ENCODE measurements around the gene ATP11B.
A peak's percentile ranks its signal among the peaks of the same experiment; 100 is the strongest.
"Not testable (repeated sequence)": the region's sequence is repeated elsewhere in the genome, so short reads cannot be mapped to it uniquely, and the experiment has no call there.

ATP11B gene

DNA sequence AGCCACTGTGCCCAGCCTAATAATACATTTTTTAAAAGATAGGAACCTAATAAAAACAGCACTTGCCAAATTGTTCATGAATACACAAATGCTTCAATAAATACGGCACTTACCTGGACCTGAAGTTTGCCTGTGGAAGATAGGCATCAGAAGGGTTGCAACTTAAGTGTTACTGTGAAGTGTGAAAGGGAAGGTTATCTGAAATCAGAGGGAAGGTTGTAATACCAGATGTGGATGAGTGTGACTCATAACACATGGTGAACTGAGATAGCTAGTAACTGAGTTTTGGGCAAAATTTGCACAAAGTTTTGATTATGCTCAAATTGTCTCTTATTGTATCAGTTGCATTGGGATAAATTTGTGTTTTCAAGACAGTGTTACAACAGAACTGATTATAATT, 68.0 kb downstream of the ATP11B start:
- H3K36me3 ChIP-seq (ENCODE audit: insufficient read depth, low read length) = peaks cover 35% of the 10 kb centered on the region
- no peak overlapping the region for H3K9ac ChIP-seq (ENCODE audit: low read depth, low read length)
- no peaks in the 10 kb centered on the region for H3K4me1 ChIP-seq (ENCODE audit: control insufficient read depth, insufficient read depth, low read length)
- no peaks in the 10 kb centered on the region for H3K9me3 ChIP-seq (replicated peaks; ENCODE audit: low read length)
- H3K27me3 ChIP-seq (ENCODE audit: control insufficient read depth, insufficient read depth, low read length) = no peaks in the 10 kb centered on the region
- no peak overlapping the region for H3K4me3 ChIP-seq (ENCODE audit: low read length)
- H3K4me2 ChIP-seq (ENCODE audit: low read length) = no peak overlapping the region

DNA sequence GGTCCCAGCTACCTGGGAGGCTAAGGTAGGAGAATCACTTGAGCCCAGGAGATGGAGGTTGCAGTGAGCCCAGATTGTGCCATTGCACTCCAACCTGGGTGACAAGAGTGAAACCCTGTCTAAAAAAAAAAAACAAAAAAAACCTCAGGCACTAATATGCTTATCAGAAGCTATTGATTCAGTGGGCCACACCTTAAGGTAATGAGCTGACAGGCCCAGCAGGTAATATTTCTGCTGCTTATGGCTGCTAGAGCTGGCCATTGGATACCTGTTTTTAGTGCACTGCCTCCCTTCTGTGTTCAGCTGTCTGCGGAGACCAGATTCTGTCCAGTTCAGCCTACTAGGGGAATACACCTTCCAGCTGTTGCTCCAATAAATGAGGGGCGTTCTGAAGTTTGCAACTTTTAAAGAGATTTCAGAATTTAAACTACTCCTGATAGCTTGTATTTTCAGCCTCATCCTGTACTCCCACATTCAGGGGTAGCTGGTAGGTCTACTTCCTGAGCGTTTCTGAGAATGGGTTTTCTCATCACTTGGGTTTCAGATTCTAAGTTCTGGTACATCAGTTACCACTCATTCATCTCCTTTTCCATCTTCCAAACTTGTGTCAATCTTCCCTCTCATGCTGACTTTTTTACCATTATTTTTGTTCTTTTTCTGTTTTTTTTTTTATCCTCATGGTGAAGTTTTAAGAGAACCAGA, 69.0 kb downstream of the ATP11B start:
- Histone ChIP-seq H3K4me1 (ENCODE audit: control insufficient read depth, insufficient read depth, low read length) (no peaks in the 10 kb centered on the region), H3K36me3 (ENCODE audit: insufficient read depth, low read length) (peaks cover 36% of the 10 kb centered on the region), H3K9me3 (replicated peaks; ENCODE audit: low read length) (no peaks in the 10 kb centered on the region), H3K9ac (ENCODE audit: low read depth, low read length) (no peak overlapping the region), H3K27me3 (ENCODE audit: control insufficient read depth, insufficient read depth, low read length) (no peaks in the 10 kb centered on the region), H3K4me2 (ENCODE audit: low read length) (no peak overlapping the region), H3K4me3 (ENCODE audit: low read length) (no peak overlapping the region)

DNA sequence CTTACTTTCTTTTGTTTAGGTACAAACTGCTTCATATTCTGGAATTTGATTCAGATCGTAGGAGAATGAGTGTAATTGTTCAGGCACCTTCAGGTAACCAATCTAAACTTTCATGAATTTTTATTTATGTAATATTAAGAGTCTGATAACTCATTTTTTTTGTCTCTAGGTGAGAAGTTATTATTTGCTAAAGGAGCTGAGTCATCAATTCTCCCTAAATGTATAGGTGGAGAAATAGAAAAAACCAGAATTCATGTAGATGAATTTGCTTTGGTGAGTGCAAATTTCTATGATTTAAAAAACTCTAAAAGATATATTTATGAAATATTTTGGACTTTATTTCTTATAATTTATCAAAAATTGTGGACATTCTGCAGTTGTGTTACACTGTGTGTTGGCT, 75.8 kb downstream of the ATP11B start:
- Histone ChIP-seq H3K36me3 (ENCODE audit: insufficient read depth, low read length) (peaks cover 63% of the 10 kb centered on the region), H3K9ac (ENCODE audit: low read depth, low read length) (no peak overlapping the region), H3K4me3 (ENCODE audit: low read length) (no peak overlapping the region), H3K27me3 (ENCODE audit: control insufficient read depth, insufficient read depth, low read length) (no peaks in the 10 kb centered on the region), H3K4me2 (ENCODE audit: low read length) (no peak overlapping the region), H3K4me1 (ENCODE audit: control insufficient read depth, insufficient read depth, low read length) (no peaks in the 10 kb centered on the region), H3K9me3 (replicated peaks; ENCODE audit: low read length) (no peaks in the 10 kb centered on the region)

DNA sequence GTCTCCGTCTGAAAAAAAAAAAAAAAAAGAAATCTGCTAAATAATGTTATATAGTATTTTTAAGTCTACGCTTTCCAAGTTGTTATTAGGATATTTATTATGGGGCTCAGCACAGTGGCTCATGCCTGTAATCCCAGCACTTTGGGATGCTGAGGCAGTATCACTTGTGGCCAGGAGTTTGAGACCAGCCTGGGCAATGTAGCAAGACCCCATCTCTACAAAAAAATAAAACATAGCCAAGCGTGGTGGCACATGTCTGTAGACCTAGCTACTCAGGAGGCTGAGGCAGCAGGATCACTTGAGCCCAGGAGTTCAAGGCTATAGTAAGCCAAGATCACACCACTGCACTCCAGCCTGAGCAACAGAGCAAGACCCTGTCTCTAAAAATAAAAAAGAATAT, 77.6 kb downstream of the ATP11B start:
- not testable (repeated sequence) for H3K9ac ChIP-seq (ENCODE audit: low read depth, low read length); H3K4me1 ChIP-seq (ENCODE audit: control insufficient read depth, insufficient read depth, low read length); H3K9me3 ChIP-seq (replicated peaks; ENCODE audit: low read length); H3K4me2 ChIP-seq (ENCODE audit: low read length); H3K27me3 ChIP-seq (ENCODE audit: control insufficient read depth, insufficient read depth, low read length); H3K4me3 ChIP-seq (ENCODE audit: low read length)
- peaks cover 69% of the 10 kb centered on the region for H3K36me3 ChIP-seq (ENCODE audit: insufficient read depth, low read length)

DNA sequence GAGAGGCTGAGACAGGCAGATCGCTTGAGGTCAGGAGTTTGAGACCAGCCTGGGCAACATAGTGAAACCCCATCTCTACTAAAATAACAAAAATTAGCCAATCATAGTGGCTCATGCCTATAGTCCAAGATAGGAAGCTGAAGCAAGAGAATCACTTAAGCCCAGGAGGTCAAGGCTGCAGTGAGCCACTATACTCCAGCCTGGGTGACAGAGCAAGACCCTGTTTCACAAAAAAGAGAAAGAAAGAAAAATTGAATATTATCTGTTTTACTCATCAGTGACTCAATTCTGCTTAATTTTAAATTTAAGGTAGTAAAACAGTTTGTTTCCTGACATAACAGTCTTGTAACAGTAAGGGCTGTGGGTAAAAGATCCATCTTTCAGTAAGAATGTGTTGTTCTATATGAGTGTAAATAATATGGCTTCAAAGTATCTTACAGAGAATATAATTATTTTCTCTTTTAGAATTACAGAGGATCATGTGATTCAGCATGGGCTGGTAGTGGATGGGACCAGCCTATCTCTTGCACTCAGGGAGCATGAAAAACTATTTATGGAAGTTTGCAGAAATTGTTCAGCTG, 85.8 kb downstream of the ATP11B start:
- Histone ChIP-seq H3K4me2 (ENCODE audit: low read length) (no peak overlapping the region), H3K4me1 (ENCODE audit: control insufficient read depth, insufficient read depth, low read length) (peaks cover 3% of the 10 kb centered on the region), H3K36me3 (ENCODE audit: insufficient read depth, low read length) (peaks cover 34% of the 10 kb centered on the region), H3K9ac (ENCODE audit: low read depth, low read length) (no peak overlapping the region), H3K27me3 (ENCODE audit: control insufficient read depth, insufficient read depth, low read length) (no peaks in the 10 kb centered on the region), H3K4me3 (ENCODE audit: low read length) (no peak overlapping the region), H3K9me3 (replicated peaks; ENCODE audit: low read length) (no peaks in the 10 kb centered on the region)

DNA sequence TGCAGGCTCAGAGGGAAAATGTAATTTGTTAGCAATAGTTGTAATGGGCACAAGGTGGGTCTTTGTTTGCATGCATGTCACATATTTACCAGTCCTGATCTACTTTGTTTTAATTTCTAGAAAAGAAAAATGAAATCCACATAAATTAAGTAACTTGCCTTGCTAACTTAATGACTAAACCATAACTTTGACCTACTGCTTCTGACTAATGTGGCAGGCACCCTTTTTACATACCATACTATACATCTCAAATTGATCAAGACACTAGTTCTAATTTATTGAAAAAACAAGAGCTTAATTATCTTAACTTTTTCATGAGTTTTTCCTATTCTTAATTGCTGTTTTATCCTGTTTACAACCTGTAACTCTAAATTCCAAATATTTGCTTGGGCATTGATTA, 93.2 kb downstream of the ATP11B start:
- Histone ChIP-seq H3K36me3 (ENCODE audit: insufficient read depth, low read length) (peaks cover 22% of the 10 kb centered on the region), H3K4me3 (ENCODE audit: low read length) (no peak overlapping the region), H3K9me3 (replicated peaks; ENCODE audit: low read length) (no peaks in the 10 kb centered on the region), H3K4me2 (ENCODE audit: low read length) (peak overlapping the region; percentile 43), H3K4me1 (ENCODE audit: control insufficient read depth, insufficient read depth, low read length) (peaks cover 31% of the 10 kb centered on the region), H3K9ac (ENCODE audit: low read depth, low read length) (no peak overlapping the region), H3K27me3 (ENCODE audit: control insufficient read depth, insufficient read depth, low read length) (no peaks in the 10 kb centered on the region)

DNA sequence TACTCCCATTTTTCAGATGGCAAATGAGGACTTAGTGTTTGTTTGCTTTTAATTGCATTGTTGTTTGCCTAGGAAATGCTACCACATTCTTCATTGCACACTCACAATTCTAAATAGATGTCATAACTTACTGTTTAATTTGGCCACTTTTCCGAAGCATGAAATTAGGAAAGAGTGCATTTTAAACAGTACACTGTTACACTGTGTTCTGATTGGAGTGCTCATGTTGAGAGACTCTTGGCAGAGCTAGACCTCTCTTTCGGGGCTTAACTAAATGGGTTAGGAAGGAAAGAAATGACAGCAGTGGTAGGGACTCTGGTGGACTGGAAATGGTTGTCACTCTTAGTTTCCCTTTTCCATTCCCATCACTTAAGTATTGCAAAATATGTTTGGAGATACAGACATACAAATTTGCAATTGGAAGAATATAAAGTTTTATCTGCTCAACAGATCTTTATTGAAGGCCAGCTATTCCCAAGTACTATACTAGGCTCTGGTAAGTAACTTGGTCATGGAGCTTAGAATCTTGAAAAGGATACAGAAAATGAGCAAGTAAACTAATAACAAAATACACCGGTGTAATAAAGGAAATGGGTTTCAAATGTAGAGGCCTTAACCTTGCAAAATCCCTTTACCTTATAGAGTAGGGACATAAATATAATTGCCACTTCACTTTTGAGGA, 96.8 kb downstream of the ATP11B start:
- no peak overlapping the region for H3K9ac ChIP-seq (ENCODE audit: low read depth, low read length)
- no peaks in the 10 kb centered on the region for H3K27me3 ChIP-seq (ENCODE audit: control insufficient read depth, insufficient read depth, low read length)
- H3K9me3 ChIP-seq (replicated peaks; ENCODE audit: low read length) = no peaks in the 10 kb centered on the region
- peak overlapping the region; percentile 19 for H3K4me2 ChIP-seq (ENCODE audit: low read length)
- H3K4me3 ChIP-seq (ENCODE audit: low read length) = no peak overlapping the region
- H3K4me1 ChIP-seq (ENCODE audit: control insufficient read depth, insufficient read depth, low read length) = peaks cover 31% of the 10 kb centered on the region
- H3K36me3 ChIP-seq (ENCODE audit: insufficient read depth, low read length) = peaks cover 35% of the 10 kb centered on the region

DNA sequence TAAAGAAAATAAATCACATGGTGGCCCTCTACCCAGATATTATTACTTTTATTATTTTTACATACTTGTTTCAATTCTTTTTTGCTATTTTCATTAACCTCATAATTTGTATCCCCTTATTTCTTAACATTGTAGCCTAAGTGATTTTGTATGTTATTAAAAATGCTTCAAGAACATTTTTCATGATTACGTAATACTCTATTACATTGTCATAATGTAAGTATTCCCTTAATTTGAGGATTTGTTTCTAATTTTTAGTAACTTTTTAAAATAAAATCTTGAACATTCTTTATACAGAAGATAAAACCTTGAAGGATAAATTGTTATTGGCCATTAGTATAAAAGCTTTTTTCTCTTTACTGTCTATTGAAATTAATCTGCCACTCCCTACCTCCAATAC, 98.1 kb downstream of the ATP11B start:
- Histone ChIP-seq H3K36me3 (ENCODE audit: insufficient read depth, low read length) (peaks cover 37% of the 10 kb centered on the region), H3K4me1 (ENCODE audit: control insufficient read depth, insufficient read depth, low read length) (peaks cover 21% of the 10 kb centered on the region), H3K9ac (ENCODE audit: low read depth, low read length) (no peak overlapping the region), H3K9me3 (replicated peaks; ENCODE audit: low read length) (no peaks in the 10 kb centered on the region), H3K4me2 (ENCODE audit: low read length) (no peak overlapping the region), H3K4me3 (ENCODE audit: low read length) (no peak overlapping the region), H3K27me3 (ENCODE audit: control insufficient read depth, insufficient read depth, low read length) (no peaks in the 10 kb centered on the region)

DNA sequence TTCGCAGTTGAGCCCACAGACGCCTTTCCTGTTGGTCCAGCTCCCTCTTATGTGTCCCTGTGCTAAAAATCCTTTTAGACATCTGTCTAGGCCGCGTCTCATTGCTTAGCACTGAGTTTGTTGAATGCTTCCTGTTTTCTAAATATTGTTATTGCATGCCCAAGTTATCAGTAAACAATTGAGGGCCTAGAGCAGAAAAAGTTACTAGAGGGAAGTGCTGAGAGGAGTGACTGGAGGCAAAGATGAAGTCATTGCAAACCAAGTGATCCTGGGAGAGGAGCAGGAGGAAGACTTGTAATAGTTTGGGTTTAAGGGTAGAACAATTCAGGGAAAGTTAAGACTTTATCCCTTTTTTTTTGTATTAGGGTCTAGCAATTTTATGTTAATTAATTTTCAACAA, 98.9 kb downstream of the ATP11B start:
- no peaks in the 10 kb centered on the region for H3K27me3 ChIP-seq (ENCODE audit: control insufficient read depth, insufficient read depth, low read length)
- H3K4me3 ChIP-seq (ENCODE audit: low read length) = no peak overlapping the region
- no peaks in the 10 kb centered on the region for H3K9me3 ChIP-seq (replicated peaks; ENCODE audit: low read length)
- H3K4me2 ChIP-seq (ENCODE audit: low read length) = no peak overlapping the region
- H3K9ac ChIP-seq (ENCODE audit: low read depth, low read length) = no peak overlapping the region
- peaks cover 37% of the 10 kb centered on the region for H3K36me3 ChIP-seq (ENCODE audit: insufficient read depth, low read length)
- H3K4me1 ChIP-seq (ENCODE audit: control insufficient read depth, insufficient read depth, low read length) = peaks cover 13% of the 10 kb centered on the region

DNA sequence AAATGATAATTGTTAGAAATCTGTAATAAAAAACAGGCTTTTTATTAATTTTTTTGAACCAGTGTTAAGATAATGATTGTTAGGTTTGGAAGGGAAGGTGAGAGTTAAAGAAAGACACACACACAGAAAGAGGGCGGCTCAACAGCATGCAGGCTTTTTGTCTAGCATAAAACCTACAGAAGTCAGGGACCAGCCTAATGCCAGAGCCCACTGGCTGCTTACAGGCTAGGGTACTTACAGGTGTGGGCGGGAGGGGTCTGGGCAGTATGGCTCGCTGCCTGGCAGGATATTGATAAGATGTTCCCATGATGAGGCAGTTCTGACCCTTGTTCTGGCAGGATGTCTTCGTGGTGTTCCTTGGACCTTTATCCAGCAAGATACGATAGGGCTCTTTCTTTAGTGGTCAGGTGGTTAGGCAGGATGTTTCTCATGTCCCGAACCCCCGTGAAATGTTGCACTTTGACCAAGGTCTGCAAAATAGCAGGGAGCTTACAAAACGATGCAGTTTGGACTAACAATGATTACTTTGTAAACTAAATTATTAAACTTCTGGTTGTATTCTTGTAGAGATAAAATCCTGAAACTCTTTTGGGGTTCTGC, 102.3 kb downstream of the ATP11B start:
- no peak overlapping the region for H3K4me2 ChIP-seq (ENCODE audit: low read length)
- H3K9me3 ChIP-seq (replicated peaks; ENCODE audit: low read length) = no peaks in the 10 kb centered on the region
- H3K4me3 ChIP-seq (ENCODE audit: low read length) = no peak overlapping the region
- peaks cover 1% of the 10 kb centered on the region for H3K4me1 ChIP-seq (ENCODE audit: control insufficient read depth, insufficient read depth, low read length)
- H3K9ac ChIP-seq (ENCODE audit: low read depth, low read length) = no peak overlapping the region
- no peaks in the 10 kb centered on the region for H3K27me3 ChIP-seq (ENCODE audit: control insufficient read depth, insufficient read depth, low read length)
- H3K36me3 ChIP-seq (ENCODE audit: insufficient read depth, low read length) = peaks cover 42% of the 10 kb centered on the region

DNA sequence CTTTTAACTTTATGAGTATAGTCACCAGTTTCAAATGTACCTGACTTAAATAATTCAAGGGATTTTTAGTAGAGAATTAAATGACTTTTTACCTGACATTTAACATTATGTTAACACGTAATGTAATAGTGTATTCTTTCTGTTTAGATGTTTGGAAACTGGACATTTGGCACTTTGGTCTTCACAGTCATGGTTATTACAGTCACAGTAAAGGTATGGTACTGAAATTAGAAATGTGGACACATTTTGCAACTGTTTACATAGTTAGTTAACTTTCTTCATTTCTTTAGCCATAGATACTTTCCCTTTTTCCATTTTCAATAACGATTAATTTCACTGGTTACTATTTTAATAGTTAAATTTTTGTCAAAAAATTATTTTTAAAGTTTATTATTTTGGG, 103.2 kb downstream of the ATP11B start:
- Histone ChIP-seq H3K27me3 (ENCODE audit: control insufficient read depth, insufficient read depth, low read length) (no peaks in the 10 kb centered on the region), H3K4me2 (ENCODE audit: low read length) (no peak overlapping the region), H3K4me1 (ENCODE audit: control insufficient read depth, insufficient read depth, low read length) (no peaks in the 10 kb centered on the region), H3K36me3 (ENCODE audit: insufficient read depth, low read length) (peaks cover 36% of the 10 kb centered on the region), H3K9ac (ENCODE audit: low read depth, low read length) (no peak overlapping the region), H3K4me3 (ENCODE audit: low read length) (no peak overlapping the region), H3K9me3 (replicated peaks; ENCODE audit: low read length) (no peaks in the 10 kb centered on the region)
